Heart right ventricle (tissue), 16 donors: ENCODE data around the gene SELENON. TPM values are rescaled to one million over a fixed set of nuclear protein-coding genes. Genes with fewer than 3 reads are reported as not detected.
A peak's percentile ranks its signal among the peaks of the same experiment; 100 is the strongest.

Experiments
- ATAC-seq, 8 donors: fragments of 200-7000 bp; cut with Tn5 transposase; one replicate each; pipeline ENCODE4 v1.9.1; 2020; ENCODE audit warnings: mild to moderate bottlenecking in 8 of 8, moderate library complexity in 8 of 8, moderate number of reproducible peaks in 1 of 8
- DNase-seq, 2 donors: peaks; one replicate each; pipeline ENCODE4 v3.0.0-alpha.2; 2020
- H3K27ac ChIP-seq, 10 donors: fragments of 200-600 bp; sonication (generic) in 2 of 10; one replicate each; pipeline versions ENCODE4 v1.5.0 to v1.8.0; 2020 to 2022; ENCODE audit warnings: mild to moderate bottlenecking in 3 of 10
- H3K27me3 ChIP-seq, 7 donors: fragments of 200-600 bp; one replicate each; pipeline ENCODE4 v1.8.0; 2021 to 2022; ENCODE audit warnings: mild to moderate bottlenecking in 2 of 7
- H3K36me3 ChIP-seq, 9 donors: fragments of 200-600 bp; sonication (generic) in 1 of 9; one replicate each; pipeline versions ENCODE4 v1.5.0 to v1.8.0; 2020 to 2022; ENCODE audit warnings: mild to moderate bottlenecking in 2 of 9
- H3K4me1 ChIP-seq, 9 donors: fragments of 200-600 bp; sonication (generic) in 1 of 9; one replicate each; pipeline versions ENCODE4 v1.5.0 to v1.8.0; 2020 to 2022; ENCODE audit warnings: mild to moderate bottlenecking in 4 of 9
- H3K4me3 ChIP-seq, 10 donors: fragments of 200-600 bp; sonication (generic) in 2 of 10; one replicate each; pipeline versions ENCODE4 v1.5.0 to v1.8.0; 2020 to 2022; ENCODE audit warnings: mild to moderate bottlenecking in 7 of 10, moderate library complexity in 2 of 10
- H3K9me3 ChIP-seq, 11 donors: fragments of 200-600 bp in 10 of 11; sonication (generic) in 2 of 11; one replicate each; pipeline versions ENCODE4 v1.5.0 to v1.8.0; 2013 to 2022; ENCODE audit warnings: mild to moderate bottlenecking in 2 of 11, control low read depth in 1 of 11, moderate library complexity in 1 of 11
- CTCF ChIP-seq, 9 donors: fragments of 200-600 bp; sonication (generic) in 2 of 9; IDR thresholded peaks; one replicate each; pipeline versions ENCODE4 v1.5.0 to v1.8.0; 2021 to 2022; ENCODE audit warnings: antibody characterized with exemption in 9 of 9, mild to moderate bottlenecking in 5 of 9, moderate library complexity in 1 of 9
- WGBS, 2 donors: extraction: QIAGEN DNeasy Blood & Tissue Kit; methylation state at CpG; one replicate each; pipeline ENCODE4 v1.1.7; 2013; ENCODE audit warnings: inconsistent platforms in 1 of 2; 5-methylcytosine and 5-hydroxymethylcytosine counted together
- intact Hi-C, 10 donors: fragments of 100-400 bp; cut with DNase I; formaldehyde crosslinking; loops; one replicate each; pipeline versions ENCODE4 v1.11.1 to v1.14.2; 2022
- polyA plus RNA-seq, 2 donors: library from polyadenylated mRNA; stranded (reverse); fragments of 200-250 nt; gene quantifications; one replicate each; pipeline ENCODE4 v1.2.3, GENCODE V29; 2013
- total RNA-seq, 10 donors: library from RNA; stranded (reverse); fragmentation: NEBNext Ultra II Directional in 3 of 10; extraction: Animal tissue kit (Norgen Biotek cat#: 25700) in 3 of 10; gene quantifications; one replicate each; pipeline versions ENCODE4 v1.2.1 to v1.2.4, GENCODE V29; 2021 to 2023
- donor health status: Arrhythmogenic right ventricular cardiomyopathy.
- donor health status: ischemic (EF 13 %, LVEDD 7.1; RV severe dilation, severe dysfunction).
- donor health status: healthy with polysubstance abuse.
- donor health status: DM: no; HTN: yes; CAD: no.
- donor health status: DM: no; HTN: no; CAD: no.
- donor health status: ischemic (EF 25% LVEDD 6.9; RV normal size, moderate dysfunction).
- donor health status: ischemic (EF 25% LVEDD 5.7; RV mildly dilated, moderate dysfunction).
- donor health status: healthy.
- donor health status: DM: yes; HTN: yes; CAD: no.
- donor health status: Ischemic cardiomyopathy.
- donor health status: ischemic (EF 35%, LVEDD 5.7; RV mildly dilated, moderate dysfunction).
- donor health status: nonischemic (EF 11% LVEDD 7.7; RV severe dilation, severe dysfunction).
- donor health status: DM: yes; HTN: yes; CAD: no.
- donor health status: PGD.
- donor health status: ischemic (EF 29% LVEDD 5.4; RV normal size, mild dysfunction).
- donor health status: nonischemic (EF 23%, LVEDD 6.1; RV moderate dilation, normal function).

SELENON gene
- total and polyA plus RNA-seq, 12 donors = 32.5 to 75.1 (median 44.5) TPM

- DNase-seq = no peak
- intact Hi-C loops = loop anchor here in 5 of 10 donors (5.0 to 10.0 kb wide), 5 partner anchors 301 to 581 kb away; partner anchors contain the start of genes SYF2 (in 2 of the 5) and RSRP1 (in 1 of the 5)
- WGBS, 2 donors = 89 to 92% methylated on average over 22 to 24 of the region's 24 CpGs
- H3K4me3 ChIP-seq = no peak overlapping the region
- no peak for TF ChIP-seq CTCF (IDR thresholded peaks at IDR 0.05)
- no peaks in the 10 kb centered on the region for H3K9me3 ChIP-seq
- H3K4me1 ChIP-seq = peaks cover 0 to 28% (median 22%) of the 10 kb centered on the region in 9 donors
- H3K27me3 ChIP-seq = no peaks in the 10 kb centered on the region
- no peak for ATAC-seq
- H3K27ac ChIP-seq = no peak overlapping the region
- peaks cover 0 to 62% (median 40%) of the 10 kb centered on the region in 9 donors for H3K36me3 ChIP-seq
These were observed 15.5 kb downstream of the SELENON start for GRCh38 chr1:25815208-25816111.

- Histone ChIP-seq H3K27ac (no peak overlapping the region), H3K4me1 (peaks cover 4 to 25% (median 22%) of the 10 kb centered on the region in 9 donors), H3K4me3 (no peak overlapping the region), H3K27me3 (no peaks in the 10 kb centered on the region), H3K9me3 (no peaks in the 10 kb centered on the region), H3K36me3 (peaks cover 0 to 56% (median 40%) of the 10 kb centered on the region in 9 donors)
- DNase-seq (no peak), ATAC-seq (no peak)
- WGBS, 2 donors = 85 to 87% methylated on average over 15 of the region's 15 CpGs
- no peak for TF ChIP-seq CTCF (IDR thresholded peaks at IDR 0.05)
- intact Hi-C loops = loop anchor here in 5 of 10 donors (5.0 to 10.0 kb wide), 5 partner anchors 301 to 581 kb away; partner anchors contain the start of genes SYF2 (in 2 of the 5) and RSRP1 (in 1 of the 5)
These were observed 16.2 kb downstream of the SELENON start for GRCh38 chr1:25816112-25816718.

GRCh38 chr1:25817840-25818501 is 18.0 kb downstream of the SELENON start:
- no peaks in the 10 kb centered on the region for H3K27me3 ChIP-seq
- no peaks in the 10 kb centered on the region for H3K9me3 ChIP-seq
- ATAC-seq (no peak), DNase-seq (no peak)
- H3K4me1 ChIP-seq = peaks cover 12 to 41% (median 36%) of the 10 kb centered on the region in 9 donors
- H3K4me3 ChIP-seq = no peak overlapping the region
- peak in 2 of 9 donors; percentile 11 to 29 for TF ChIP-seq CTCF (IDR thresholded peaks at IDR 0.05)
- 39 to 42% methylated on average over 8 of the region's 8 CpGs for WGBS, 2 donors
- intact Hi-C loops = loop anchor here in 5 of 10 donors (5.0 to 10.0 kb wide), 5 partner anchors 303 to 583 kb away; partner anchors contain the start of genes SYF2 (in 2 of the 5) and RSRP1 (in 1 of the 5)
- H3K36me3 ChIP-seq = peaks cover 0 to 40% (median 29%) of the 10 kb centered on the region in 9 donors
- peak overlapping the region in 6 of 10 donors; percentile 6 to 97 (median 60) for H3K27ac ChIP-seq
